ENCODE results near the gene LIMK2. TPM values are rescaled to one million over a fixed set of nuclear protein-coding genes. Genes with fewer than 3 reads are reported as not detected.
A peak's percentile ranks its signal among the peaks of the same experiment; 100 is the strongest.
"Not testable (repeated sequence)": the region's sequence is repeated elsewhere in the genome, so short reads cannot be mapped to it uniquely, and the experiment has no call there.

Gene LIMK2
- 10 to 100 TPM; 16.6 to 28.1 (median 20.4) TPM for polyA plus RNA-seq (ENCODE audit: insufficient read length in 10 of 10)
- long read RNA-seq, donor 1, result 0 reads
- long read RNA-seq, donor 2, partial matches to known transcripts, result 0 of 3 reads
- long read RNA-seq, donor 2, other reads (novel, unspliced or antisense), result 0 of 3 reads
- long read RNA-seq, donor 3, result 0 reads
- long read RNA-seq, donor 4, partial matches to known transcripts, result 6 of 7 reads
- long read RNA-seq, donor 4, other reads (novel, unspliced or antisense), result 0 of 7 reads
- long read RNA-seq, donor 5, result 0 reads
- long read RNA-seq, donor 6, partial matches to known transcripts, result 0 of 4 reads
- long read RNA-seq, donor 6, other reads (novel, unspliced or antisense), result 0 of 4 reads
- long read RNA-seq, donor 7, partial matches to known transcripts, result 0 of 3 reads
- long read RNA-seq, donor 7, other reads (novel, unspliced or antisense), result 0 of 3 reads
- long read RNA-seq, donor 8, partial matches to known transcripts, result 0 of 1 reads
- long read RNA-seq, donor 8, other reads (novel, unspliced or antisense), result 0 of 1 reads
- long read RNA-seq, donor 9, result 0 reads

DNA sequence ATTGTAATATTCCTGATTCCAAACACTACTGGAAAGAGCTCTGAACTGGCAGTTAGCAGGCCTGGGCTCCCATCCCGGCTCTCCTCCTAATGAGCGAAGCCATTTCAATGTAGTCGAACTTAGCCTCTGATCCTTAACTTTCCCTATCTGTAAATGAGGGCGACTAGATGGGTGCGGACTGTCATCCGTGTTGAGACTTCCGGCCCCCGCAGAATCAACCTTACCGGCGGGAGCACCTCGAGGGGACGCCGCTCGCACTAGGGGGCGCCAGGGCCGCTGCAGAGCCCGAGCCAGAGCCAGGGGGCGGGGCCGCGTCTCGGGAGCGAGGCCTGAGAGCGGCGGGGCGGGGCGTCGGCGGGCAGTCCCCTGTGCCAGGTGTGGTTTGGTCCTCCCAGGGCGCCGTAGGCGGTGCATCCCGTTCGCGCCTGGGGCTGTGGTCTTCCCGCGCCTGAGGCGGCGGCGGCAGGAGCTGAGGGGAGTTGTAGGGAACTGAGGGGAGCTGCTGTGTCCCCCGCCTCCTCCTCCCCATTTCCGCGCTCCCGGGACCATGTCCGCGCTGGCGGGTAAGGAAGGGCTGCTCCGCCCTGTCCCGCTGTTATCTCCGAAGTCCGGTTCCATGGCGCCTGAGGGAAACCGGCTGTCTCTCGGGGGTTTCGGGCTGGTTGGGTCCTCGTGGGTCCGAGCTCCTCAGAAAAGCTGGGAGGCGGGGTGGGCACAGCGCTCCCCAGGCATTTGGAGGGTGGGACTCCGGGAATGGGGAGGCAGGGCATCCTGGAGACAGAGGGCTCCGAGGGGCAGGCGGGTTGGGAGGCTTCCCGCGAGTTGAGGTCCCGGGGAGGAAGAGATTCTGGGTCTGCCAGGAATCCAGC, at the start of gene LIMK2:
LIMK2 (plus strand) TSS at position 437 of the 869 bp plus-strand sequence; CDS start at position 548, 111 bp downstream.
- DNase-seq, result peak; percentile 83 to 95 (median 91)

DNA sequence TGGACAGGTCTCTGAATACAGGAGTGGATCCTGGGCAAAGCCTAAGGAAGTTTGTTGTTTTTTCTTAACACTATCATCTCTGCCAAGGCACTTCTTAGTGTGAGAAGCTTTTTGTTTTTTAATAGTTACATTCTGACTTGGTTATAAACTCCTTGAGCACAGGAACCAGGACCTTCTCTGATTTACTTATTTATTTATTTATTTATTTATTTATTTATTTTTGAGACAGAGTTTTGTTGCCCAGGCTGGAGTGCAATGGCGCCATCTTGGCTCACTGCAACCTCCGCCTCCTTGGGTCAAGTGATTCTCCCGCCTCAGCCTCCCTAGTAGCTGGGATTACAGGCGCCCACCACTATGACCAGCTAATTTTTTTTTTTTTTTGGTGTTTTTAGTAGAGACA, 41.1 kb upstream of the LIMK2 start:
- no peak for DNase-seq

DNA sequence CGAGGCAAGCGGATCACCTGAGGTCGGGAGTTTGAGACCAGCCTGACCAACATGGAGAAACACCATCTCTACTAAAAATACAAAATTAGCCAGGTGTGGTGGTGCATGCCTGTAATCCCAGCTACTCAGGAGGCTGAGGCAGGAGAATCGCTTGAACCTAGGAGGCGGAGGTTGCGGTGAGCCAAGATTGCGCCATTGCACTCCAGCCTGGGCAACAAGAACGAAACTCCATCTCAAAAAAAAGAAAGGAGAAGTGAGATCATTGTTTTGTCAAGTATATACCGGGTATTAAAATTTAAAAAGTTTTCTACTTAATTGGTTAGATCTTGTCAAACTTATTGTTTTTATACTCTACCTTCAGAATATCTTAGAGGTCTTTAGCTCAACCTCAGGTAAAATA, 40.4 kb upstream of the LIMK2 start:
- DNase-seq, result not testable (repeated sequence)

DNA sequence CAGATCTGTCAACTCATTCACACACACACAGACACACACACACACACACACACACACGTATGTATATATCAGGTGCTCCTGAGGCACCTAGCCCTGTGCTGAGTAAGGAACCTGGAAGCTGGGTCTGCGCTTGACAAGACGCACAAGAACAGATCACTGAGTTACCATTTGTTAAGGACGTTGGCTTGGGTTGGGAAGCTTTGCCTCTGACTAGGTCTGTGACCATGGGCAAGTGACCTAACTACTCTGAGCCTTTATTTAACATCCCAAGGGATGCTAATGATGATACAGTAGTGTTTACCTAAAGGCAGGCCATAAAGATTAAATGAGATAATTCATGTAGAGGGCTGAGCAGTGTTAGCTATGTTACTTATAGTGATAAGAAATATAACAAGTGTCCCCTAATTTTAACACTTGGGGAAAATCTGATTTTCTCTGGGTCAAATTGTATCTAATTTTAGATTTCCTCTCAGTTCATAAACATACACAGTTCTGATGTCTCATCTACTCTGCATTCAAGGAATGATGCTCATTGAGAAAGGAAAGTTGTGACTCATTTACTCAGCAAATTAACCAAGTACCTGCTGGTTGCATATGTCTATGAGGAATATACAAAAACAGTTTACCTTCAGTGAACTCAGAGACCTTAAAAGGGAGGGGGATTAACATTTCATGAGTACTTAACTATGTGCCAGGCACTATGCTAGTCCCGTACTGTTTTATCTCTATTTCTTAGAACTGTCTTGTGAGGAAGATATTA, 38.5 kb upstream of the LIMK2 start:
- peak in 1 of 3 donors; percentile 70 for DNase-seq

DNA sequence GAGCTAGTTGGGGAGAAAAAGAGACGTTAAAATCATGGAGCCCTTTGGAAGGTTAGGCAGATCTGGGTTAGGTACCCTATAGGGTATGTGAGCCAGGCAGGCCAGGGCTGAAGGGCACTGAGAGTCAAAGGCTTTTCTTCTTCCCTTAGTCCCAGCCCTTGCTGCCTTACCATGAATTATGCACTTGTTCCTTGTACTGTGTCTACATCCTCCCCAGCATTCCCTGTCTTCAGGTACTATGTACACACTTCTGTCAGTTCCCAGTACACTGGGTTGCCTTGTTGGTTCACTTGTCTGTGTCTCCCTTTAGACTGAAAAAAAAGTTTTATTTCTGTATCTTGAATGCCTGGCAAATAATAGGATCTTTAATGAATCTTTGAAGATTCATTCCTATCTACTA, 35.2 kb upstream of the LIMK2 start:
- DNase-seq, result no peak

DNA sequence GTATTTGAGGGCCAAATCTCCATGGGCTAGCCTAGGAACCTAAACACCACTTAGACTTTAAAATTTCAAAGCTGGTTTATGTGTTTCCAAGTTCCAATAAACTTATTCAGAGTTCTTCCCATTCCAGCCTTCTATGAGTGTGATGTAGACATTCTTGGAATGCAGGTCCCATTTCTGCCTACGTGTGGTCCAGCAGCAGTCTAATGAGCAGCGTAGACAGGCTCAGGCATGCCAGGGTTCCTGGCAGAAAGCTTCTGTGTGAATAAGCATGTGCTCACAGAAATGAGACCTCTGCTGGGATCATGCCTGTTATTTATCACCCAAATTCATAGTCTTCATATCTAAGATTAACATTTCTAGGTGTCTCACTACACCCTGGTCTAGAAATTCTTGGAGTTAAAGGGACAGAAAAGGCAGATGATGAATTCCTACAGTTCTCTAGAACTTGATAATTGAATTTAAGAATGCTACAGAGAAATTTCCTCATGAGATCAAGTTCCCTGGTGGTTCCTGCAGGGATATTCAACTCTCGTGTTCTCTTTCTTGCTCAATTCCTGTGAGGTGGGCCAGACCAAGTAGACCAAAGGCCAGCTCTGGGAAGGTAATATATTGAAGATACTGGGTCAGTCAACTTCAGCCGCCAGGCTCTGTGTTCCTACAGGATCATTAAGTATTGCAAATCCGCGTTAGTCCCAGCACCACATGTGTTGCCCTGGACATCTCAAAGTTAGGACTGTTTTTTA, 34.5 kb upstream of the LIMK2 start:
- DNase-seq, result peak in 1 of 3 donors; percentile 87

DNA sequence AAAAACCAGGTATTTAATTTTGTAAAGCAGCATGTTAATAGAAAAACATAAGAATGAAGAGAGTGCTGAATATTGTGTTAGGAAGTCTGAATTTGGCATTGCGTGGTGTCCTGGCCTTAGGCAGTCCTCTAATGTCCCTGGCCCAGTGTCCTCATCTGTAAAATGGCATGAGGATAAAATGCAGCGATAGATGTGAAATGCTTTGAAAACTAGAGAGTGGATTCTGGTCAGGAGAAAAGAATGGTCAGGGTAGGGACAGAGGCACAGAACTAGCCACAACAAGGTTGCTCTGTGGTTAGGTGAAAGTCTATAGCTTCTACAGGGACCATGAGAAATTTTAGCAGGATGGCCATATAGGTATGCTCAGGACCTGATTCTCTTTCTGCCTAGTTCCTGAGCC, 33.2 kb upstream of the LIMK2 start:
- no peak for DNase-seq

DNA sequence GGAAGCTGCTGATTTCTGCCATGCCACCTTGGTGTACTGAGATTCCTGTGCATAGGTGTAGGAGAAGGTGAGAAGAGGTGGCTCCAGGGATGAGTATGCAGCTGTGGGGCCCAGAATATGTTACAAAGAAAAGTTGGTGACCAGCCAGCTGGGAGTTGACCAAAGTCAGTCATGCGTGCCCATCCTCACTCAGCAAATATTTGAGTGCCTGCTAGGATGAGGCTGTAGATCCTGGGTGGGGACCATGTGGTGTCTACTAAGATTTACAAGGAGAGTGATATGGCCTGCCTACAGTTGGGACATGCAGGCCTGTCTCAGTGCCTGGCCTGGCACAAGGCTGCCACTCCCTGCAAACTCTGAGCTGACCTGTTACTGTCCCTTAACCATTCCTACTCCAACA, 32.8 kb upstream of the LIMK2 start:
- peak in 2 of 3 donors; percentile 6 to 15 for DNase-seq

DNA sequence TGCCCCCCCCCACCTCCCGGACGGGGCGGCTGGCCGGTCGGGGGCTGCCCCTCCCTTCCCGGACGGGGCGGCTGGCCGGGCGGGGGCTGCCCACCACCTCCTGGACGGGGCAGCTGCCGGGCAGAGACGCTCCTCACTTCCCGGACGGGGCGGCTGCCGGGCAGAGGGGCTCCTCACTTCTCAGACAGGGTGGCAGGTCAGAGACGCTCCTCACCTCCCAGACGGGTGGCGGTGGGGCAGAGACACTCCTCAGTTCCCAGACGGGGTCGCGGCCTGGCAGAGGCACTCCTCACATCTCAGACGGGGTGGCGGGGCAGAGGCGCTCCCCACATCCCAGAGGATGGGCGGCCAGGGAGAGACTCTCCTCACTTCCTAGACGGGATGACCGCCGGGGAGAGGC, 28.1 kb upstream of the LIMK2 start:
- DNase-seq, result no peak

DNA sequence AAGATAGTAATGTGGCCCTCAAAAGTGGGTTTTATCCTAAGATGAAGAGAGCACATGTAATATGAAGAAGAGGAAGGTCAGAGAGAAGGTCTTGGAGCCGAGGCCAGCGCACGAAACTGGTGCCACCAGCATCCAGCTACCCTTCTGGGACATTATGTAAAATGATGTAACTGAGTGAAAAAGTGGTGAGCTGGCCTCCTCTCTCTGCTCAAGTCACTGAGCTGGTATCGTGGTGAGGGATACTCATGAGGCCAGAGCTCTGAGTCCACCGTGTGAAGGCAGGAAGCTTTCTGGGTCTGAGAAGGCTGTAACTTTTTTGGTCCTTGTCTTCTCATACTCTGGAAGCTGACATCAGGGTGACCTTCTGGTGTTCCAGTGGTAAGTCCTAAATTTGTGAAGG, 27.0 kb upstream of the LIMK2 start:
- DNase-seq, result no peak

DNA sequence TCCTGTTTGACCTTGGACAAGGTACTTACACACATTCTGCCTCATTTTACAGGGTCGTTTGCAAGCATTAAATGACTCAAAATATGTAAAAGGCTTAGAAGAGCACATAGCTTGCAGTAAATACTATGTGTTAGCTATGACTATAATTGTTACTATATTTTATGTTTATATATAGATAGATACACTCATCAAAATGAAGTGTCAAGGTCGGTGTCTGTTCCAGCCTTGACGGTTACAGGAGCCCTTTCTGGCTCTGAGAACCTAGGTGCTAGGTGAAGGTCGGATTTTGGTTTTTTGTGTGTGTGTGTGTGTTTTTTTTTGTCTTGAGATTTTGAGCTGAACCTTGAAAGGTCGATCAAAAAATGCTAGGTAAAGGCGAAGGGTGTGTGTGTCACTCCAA, 24.5 kb upstream of the LIMK2 start:
- DNase-seq, result no peak

DNA sequence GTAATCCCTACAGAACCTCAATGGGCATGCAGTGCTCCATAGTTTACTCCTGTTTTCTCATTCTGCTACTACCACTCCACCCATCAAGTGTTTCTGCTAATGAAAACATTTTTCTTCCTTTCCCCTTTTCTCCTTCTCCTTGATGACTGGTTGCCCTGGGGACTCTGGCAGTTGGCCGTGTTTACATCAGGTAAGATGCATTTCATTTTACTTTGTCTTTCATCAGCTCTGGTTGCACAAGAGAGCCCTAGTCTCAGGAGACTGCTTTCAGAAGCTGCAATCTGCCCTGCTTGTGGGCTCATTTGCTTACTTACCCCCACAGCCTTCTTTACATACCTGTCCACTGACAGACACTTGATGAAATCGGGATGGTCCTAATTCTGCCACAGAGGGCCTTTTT, 19.6 kb upstream of the LIMK2 start:
- DNase-seq, result peak in 1 of 3 donors; percentile 25

DNA sequence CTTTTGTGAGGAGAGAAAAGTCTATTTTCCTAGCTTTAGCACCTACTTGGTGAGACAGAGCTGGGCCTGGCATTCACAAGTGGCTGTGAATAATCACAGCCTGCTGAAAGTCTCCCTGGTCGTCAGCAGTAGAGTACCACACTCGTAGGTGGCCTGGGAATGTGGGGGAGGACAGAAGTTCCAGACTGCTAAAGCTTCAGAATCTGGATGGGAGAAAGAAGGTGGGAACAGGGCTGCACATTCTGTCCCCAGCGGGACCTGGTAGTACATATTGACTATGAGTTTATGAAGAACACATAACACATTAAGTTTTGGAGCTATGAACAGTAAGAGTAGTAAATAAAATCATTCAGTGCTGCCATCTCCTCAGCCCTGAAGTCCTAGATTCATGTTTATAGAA, 19.0 kb upstream of the LIMK2 start:
- DNase-seq, result no peak

DNA sequence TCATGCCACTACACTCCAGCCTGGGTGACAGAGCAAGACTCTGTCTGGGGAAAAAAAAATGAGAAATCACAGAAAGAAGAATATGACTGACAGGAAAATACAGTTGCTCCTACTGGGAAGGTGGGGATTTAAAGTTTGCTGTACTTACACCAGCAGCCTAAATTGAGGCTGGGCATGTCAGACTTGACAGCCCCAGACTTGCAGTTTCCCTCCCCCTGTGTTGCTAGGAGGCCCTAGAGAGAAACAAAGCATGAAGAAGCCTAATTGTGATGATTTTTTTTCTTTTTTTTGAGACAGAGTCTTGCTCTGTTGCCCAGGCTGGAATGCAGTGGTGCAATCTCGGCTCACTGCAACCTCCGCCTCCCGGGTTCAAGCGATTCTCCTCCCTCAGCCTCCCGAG, 17.4 kb upstream of the LIMK2 start:
- DNase-seq, result not testable (repeated sequence)

DNA sequence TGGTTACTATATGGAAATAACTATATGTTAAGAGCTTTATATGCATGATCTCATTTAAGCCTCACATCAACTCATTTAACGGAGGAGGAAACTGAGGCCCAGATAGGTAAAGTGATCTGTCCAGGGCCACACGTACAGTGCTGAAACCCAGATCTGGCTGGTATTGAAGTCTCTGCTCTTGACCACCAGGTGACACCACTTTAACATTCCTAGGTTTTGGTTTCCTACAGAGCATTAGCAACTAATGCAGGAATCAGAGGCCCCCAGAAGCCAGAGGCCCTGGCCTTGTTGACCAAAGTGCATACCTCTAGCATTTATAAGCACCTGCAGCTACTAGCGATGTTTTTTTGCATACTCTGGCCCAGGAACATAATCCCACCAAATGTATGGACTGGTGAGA, 12.9 kb upstream of the LIMK2 start:
- DNase-seq, result no peak

DNA sequence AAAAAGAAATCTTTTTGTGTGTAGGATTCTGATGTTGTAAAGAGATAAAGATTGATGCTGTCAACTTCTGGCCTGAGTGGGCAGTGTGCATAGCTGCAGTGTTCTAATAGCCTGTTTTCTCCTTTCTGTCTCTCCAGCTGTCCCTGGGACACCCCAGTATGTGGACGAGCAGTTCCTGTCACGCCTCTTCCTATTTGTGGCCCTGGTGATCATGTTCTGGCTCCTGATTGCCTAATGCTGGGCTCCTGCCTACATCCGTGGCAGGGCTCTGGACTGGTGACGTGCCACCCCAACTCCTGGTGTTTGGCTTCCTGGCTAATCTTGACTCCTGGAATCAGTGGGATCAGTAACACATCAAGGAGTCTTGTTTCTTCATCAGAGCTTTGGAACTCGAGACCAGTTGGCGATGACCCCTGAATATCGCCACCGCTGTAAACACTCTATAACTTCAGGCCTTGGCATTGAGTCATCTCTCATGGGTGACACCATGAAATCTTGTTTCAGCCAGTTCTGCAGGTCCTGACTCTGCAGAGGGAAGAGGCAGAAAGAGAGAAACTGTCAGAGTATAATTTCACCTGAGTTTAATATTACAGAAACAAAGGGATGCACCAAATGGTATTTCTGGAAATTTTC, 7.6 kb upstream of the LIMK2 start:
- not testable (repeated sequence) for DNase-seq

DNA sequence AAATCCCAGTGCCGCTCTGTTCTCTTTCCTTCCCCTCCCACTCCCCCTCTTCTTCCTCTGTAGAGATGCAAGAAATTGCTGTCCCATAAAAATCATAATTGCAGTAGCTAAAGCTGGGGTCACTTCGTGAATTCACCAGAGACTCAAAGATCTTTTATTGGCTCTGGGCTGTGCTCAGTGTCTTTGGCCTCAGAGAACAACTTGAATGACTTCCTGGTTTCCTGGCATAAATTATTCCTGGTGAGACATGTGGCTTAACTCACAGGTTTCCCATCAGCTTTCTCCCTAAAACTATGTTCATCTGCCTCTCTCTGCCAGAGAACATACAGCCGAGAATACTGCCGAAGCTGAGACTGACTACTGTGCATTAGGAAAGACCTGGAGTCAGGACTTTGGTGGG, 7.0 kb upstream of the LIMK2 start:
- not testable (repeated sequence) for DNase-seq

DNA sequence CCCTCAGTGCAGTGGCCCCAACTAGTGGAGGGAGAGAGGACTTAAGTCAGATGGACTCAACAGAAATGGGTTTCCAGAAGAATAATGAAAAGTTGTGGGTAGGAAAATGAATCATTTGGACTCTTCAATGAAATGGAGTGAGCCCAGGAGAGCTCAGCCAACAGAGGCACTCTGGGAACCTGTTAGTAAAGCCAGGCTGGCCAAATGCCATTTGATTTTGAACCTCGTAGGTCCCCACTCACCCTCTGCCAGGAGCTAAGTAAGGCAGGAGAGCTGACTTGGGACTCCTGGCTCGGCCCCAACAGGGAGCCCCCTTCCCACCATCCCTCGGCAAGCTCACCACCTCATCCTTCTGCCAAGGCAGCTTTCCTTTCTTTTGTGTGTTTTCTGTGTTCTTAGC, 5.6 kb upstream of the LIMK2 start:
- DNase-seq, result not testable (repeated sequence)

DNA sequence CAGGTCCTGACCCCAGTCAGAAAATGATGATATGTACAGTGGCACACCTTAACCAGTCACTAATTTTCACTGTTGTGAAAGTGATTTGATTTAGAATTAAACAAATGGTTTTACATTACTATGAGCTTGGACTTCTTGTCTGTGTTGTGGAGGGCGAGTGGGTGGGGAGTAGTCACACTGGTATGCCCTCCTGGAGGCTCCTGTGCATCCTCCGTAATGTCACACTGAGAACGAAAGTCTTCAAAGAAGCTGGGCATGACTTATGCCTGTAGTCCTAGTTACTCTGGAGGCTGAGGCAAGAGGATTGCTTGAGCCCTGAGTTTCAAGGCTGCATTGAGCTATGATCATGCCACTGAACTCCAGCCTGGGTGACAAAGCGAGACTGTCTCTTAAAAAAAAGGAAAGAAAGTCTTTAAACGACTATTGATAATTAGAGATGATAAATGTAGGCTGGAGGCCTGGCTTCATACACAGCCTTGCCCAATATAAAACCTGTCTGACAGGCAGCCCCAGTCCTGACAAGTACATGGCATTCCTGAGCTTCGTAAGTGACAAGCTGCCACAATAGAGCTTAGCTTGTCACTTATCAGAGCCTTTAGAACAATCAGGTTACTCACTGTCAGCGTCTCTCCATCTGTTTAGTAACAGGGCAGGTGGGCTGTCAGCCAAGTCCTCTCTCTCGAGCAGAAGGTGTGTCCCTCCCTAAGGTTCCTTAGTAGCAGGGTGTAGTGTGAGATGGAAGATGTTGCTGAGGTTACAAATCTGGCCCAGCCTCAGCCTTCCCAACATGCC, 5.0 kb upstream of the LIMK2 start:
- DNase-seq, result no peak

All from muscle of back (tissue), 13 donors.